ENCODE results near the gene AUH.
"Not testable (repeated sequence)": the region's sequence is repeated elsewhere in the genome, so short reads cannot be mapped to it uniquely, and the experiment has no call there.

The AUH gene, protein sequence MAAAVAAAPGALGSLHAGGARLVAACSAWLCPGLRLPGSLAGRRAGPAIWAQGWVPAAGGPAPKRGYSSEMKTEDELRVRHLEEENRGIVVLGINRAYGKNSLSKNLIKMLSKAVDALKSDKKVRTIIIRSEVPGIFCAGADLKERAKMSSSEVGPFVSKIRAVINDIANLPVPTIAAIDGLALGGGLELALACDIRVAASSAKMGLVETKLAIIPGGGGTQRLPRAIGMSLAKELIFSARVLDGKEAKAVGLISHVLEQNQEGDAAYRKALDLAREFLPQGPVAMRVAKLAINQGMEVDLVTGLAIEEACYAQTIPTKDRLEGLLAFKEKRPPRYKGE

DNA sequence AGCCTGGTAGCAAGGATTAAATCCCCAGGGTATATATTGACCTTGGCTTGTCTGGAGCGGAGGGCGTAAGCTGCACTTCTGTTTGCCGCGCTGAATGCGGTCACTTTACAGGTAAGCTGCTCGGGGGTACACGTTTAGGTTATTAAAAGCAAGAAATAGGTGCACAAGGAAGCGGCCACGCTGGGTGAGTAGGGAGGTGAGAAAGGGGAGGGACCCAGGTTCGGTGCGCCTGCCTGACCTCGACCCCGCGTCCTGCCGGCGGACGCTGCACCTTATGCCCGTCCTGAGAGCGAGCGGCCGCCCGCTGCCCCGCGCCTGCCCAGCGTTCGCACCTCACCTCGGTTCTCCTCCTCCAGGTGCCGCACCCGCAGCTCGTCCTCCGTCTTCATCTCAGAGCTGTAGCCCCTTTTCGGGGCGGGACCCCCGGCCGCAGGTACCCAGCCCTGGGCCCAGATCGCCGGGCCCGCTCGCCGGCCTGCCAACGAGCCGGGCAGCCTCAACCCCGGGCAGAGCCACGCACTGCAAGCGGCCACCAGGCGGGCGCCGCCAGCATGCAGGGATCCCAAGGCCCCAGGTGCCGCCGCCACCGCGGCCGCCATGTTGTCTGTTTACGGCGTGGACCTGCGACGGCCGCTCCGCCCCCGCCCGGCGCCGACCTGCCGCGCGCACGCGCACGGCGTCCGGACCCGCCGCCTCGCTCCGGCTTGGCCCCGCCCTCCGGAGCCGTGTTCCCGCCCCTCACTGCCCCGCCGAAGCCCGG lies at the start of gene AUH:
Gene AUH, minus strand, starts transcription at position 628 of the 760 bp plus-strand sequence. Its CDS starts 29 bp downstream, at position 599.
- intact Hi-C loops (cut with DNase I): loop anchor here (5.0 kb wide), 1 partner anchor 61 kb away; the partner anchor contains the start of gene NFIL3

DNA sequence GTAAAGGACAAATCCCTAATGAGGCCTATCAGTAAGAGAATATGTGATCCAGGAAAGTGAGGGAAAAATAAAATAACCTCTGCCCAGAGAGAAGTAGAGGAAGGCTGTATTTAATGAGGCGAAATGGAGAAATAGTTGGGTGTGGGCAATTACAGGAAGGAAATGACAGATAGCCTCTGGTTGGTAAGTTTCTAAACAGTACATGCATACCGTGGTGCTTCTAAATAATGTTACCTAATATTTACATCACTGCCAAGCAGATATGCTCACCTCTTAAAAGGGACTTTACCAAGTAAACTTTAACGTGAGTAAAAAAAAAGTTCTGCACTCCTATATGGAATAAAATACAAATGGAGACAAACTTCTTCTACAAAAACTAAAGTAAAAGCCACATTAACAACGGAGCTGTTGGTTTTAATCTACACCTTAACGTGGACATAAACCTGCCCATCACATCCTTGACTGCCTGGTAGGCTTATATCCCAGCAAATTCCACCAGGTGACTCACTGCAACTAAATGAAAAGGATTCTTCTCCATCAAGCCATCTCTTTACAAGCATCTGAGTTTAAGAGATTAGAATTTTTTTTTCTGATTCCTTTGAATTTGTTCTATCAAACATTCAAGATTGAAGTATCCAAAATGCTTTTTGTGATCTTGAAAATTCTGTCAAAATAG lies 49.5 kb upstream of the AUH start:
- peak in 1 of 42 donors; percentile 3 for DNase-seq
- intact Hi-C loops (cut with DNase I): no loop called here

More for the DNA sequence above, at the start of gene AUH:
- peak; percentile 59 to 95 (median 88) for DNase-seq

DNA sequence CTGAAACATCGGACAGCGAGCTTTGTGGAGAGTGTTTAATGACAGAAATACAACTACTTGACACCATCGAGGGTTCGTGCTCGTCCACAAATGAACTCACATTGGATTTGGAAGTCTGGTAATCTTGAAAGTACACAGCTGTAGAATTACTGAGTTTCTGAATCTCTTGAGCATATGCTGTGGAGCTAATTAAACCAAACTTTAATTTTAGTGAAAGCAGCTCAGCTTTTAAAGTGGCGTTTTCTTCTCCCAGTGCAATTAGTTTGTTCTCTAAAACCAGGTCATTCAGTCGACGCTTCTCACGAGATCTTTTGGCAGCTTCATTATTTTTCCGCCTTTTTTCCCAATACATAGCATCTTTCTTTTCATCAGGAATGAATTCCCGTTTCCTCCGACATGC lies 48.4 kb upstream of the AUH start:
- intact Hi-C loops (cut with DNase I): no loop called here
- DNase-seq: peak in 1 of 42 donors; percentile 21

DNA sequence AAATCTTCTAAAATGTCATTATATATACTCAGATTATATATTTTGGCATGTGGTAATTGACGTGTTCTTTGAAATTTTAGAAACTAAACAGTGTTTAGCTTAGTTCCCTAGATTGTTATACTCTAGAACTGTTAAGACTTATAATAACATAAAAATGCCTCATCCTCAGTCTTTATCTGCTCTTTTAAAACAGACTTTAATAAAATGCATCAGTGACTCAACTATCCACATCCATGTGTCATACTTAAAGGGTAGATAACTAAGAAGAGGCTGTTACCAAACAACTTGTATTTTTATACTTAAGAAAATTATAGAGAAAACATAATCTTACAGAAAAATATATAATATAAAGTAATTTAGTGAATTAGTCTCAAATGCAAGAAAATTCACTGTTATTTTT lies 46.8 kb upstream of the AUH start:
- DNase-seq: no peak
- intact Hi-C loops (cut with DNase I): no loop called here

DNA sequence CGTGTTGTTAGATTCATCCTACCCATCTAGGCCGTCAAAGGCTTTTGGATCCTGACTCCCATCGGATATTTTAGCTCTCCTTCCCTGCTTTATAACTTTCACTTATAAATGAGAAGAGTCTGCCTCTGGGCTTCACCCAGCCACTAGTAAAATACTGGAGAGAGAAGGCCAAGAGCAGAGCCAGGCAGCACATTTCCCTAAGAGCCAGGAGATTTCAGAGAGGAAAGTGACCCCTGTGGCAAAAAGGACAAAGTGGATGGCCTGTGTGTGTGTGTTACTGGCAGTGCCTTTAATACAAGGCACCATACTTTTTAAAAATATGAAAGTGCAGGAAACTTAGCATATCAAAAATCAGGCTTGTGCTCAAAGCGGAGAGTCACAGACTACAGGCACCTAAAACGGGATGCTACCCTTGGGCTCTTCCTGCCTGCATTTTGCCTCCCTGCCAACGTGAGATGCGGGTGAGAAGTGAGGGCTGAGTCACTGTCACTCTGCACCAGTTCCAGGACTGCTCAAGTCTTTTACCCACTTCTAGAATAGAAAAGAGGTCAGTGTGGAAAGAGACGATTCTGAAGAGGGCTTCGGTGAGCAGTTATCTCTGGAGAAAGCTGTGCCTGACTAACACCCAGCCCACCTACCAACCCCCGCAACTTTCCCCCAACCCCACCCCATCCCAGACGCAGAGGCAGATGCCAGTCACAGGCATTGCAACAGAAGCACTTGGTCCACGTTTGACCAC lies 46.0 kb upstream of the AUH start:
- intact Hi-C loops (cut with DNase I): no loop called here
- DNase-seq: peak in 1 of 42 donors; percentile 33

DNA sequence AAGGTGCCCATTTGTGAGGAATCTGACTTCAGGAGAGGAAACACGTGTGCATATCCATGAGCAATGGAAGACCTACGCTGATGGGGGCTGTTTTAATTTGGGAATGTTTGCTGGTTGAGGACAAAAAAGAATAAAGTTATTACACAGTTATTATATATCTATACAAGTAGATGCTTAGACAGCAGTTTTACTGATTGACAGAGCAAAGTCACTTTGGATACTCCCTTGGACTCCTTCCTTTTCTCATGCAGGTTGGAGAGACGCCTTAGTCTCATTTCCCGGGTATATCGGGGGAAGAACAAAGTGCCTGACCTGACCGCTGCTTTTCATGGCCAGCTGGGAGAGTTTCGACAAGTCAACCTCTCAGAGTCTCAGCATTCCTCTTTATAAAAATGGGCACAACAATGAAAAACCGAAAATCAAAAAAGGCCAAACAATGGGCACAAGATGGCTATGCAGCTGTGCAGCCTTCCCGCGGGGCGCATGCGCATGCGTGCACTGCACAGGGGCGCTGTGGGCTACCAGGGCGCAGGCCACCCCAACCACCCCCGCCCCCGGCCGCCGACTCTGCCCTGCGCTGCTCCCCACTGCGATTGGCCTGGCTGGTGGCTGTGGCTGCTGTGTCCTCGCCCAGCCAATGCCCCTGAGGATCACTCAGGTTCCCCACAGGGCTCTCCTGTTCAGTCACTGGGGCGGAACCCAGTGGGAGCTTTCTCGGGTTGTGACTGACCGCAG lies 43.8 kb upstream of the AUH start:
- DNase-seq: peak in 1 of 42 donors; percentile 29
- intact Hi-C loops (cut with DNase I): no loop called here

DNA sequence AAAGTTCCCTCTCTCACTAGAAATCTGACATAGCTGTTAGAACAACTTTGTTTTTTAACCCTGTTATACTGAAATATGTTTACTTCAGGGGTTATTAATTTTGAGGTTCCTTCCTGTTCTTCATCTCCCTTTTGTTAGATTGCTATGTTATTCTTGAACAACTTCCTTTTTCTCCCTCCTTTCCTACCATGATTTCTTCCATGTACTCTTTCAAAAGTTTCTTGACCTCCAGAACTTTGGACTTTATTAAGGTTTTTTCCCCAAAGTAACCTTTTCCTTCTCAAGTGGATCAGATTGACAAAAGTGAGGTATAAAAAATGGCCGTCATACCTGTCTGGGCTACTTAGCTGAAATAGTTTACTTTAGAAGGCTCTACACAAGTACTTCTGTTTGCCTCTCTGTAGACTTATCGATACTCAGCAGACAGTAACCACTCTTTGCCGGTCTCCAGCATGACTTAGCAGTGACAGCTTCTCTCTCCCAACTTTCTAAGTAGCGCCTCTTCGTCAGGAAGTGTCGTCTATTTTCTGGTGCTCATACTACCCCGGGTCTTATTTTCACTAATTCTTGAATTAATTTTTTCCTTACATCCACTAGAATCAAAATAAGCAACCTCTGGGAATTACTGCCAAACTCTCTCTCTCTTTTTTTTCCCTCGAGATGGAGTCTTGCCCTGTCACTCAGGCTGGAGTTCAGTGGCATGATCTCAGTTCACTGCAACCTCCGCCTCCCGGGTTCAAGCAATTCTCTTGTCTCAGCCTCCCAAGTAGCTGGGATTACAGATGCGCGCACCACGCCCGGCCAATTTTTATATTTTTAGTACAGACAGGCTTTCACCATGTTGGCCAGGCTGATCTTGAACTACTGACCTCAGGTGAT lies 42.2 kb upstream of the AUH start:
- DNase-seq: no peak
- intact Hi-C loops (cut with DNase I): no loop called here

DNA sequence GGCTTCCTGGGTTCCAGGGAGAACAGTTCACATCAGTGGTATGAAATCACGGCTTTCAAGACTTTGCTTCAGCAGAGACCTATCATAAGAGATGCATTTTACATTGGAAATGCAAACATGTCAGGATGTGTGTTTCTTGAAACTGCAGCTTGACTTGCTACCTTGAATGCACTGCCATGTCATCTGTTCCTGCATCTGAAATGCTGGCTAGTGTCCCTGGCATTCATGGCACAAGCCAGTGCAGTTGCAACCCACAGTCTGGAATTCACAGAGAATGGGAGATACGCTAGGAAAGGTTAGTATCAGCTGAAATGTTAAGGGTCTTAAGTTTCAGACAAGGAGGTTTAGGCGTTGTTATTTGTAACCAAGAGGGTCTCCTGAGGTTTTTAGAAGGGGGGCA lies 37.2 kb upstream of the AUH start:
- no peak for DNase-seq
- intact Hi-C loops (cut with DNase I): no loop called here

DNA sequence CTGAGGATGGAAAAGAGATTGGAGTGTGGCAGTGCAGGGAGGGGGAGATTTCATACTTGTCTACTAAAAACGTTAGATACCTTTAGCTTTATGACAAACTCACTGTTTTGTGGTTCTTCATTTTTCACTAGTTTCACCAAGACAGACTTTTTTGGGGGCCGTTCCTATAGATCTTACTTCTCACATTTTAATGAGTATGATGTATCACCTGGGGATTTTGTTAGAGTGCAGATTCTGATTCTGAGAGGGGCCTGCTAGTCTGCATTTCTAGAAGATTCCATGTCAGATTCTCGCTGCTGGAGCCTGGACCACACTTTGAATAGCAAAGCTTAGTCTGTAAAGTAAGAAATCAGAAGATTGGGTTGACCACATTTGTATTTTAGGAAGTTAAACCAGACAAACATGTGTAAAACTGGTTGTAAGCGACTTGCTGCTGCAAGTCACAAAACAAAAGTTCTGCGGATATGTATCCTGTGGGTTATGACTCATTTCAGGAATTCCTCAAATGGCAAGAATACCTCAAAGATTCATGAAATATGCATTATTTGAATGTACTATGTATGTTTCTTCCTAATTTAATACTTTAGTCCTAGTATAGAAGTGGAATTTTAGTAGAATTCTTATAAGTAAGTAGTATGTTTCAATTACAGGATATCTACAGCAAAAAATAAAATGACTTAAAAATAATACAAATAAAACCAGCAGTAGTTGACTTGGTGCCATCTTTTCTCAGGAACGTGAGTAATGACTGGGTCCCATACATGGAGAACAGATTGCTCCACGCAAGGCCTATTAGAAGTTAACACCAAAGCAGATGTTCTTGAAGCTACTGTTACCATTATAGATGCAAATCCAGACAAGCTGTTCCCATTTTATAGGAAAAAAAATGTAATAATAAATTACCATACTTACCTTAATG lies 34.1 kb upstream of the AUH start:
- no peak for DNase-seq

DNA sequence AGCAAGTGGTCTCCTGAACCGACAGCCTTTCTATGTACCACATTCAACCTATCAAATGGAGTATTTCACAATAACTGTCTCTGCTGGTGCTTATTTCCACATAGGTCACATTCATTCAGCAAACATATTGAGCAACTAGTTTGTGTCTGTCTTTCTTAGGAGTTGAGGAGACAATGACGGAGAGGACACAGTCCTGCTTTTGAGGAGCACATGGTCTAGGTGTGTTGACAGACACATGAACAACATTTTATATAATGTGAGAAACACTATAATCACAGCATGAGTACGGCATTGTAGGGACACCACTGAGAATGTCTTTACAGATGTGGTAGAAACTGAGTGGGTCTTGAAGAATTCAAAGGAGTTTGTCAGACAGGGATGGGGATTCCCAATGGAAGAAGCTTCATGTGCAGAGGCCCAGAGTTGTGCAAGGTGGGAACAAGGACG lies 33.4 kb upstream of the AUH start:
- DNase-seq: no peak
- intact Hi-C loops (cut with DNase I): no loop called here

More for the DNA sequence above, 34.1 kb upstream of the AUH start:
- intact Hi-C loops (cut with DNase I): no loop called here

DNA sequence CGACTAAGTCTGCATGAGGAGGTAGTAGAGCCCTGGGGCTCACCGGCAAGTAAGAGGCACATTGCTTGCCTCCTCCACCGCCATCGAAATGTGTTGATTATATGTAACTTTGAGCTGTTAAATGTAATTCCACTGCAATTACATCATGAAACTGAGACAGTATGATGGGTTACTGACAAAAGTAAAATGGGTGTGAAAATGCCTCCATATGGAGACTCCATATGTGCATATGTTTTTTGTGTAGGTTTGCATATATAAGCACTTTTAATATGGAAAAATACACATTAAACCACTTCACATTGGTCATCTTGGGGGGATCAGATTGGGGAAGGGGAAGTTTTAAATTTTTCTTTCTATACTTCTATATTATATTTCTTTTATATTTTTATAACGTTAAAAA lies 32.1 kb upstream of the AUH start:
- intact Hi-C loops (cut with DNase I): no loop called here
- DNase-seq: no peak

DNA sequence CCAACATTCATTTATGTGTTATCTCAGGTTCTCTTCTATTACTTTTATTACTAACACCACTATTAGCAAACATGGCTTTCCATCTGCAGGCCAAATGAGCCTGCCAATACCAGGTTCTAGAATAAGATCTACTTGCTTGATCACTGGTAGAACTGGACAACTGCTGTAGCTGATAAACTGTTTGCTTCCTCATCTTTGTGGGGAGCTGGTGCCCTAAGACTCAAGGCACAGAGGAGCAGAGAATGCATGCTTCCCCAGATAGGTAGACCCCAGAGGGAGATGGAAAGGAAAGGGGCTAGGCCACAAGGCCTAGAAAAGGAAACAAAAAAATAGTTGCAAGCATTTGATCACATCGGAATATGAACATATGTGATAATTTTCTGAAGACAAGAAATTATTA lies 30.7 kb upstream of the AUH start:
- intact Hi-C loops (cut with DNase I): no loop called here

DNA sequence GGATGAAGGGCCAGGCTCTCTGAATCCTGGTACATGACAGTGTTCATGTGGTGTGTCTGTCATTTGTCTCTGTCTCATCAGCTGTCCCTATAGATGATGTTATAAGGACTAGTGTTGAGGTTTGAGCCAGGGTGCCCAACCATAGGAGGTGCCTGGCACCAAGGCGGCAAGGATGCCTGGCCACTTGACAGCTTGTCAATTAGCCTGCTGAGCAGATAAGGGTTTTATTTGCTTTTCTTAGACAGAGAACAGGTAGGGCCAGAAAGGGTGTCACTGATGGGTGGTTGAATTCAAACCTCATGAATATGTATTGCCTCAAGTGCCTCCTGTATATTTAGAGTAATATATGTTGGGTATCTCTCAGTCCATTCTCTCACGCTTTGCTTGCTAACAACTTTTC lies 30.1 kb upstream of the AUH start:
- intact Hi-C loops (cut with DNase I): no loop called here
- no peak for DNase-seq

More for the DNA sequence above, 30.7 kb upstream of the AUH start:
- no peak for DNase-seq

DNA sequence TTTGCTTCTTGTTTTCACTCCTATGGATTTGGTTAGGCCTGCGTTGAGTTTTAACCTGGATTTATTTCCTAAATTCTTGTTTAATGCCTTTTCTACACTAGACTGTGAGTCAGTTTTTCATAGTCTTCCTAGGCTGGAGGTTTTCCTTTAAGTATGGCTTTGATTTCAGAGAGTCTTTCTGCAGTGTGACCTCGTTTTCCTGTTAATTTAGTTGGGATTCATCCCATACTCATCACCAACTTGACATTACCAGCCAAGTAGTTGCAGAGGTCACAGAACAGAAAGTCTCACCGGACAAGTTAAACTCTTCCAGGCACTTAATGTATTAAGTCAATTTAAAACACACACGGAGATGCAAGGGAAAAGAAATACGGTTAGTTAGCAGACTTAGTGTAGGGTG lies 29.7 kb upstream of the AUH start:
- DNase-seq: no peak
- intact Hi-C loops (cut with DNase I): no loop called here

DNA sequence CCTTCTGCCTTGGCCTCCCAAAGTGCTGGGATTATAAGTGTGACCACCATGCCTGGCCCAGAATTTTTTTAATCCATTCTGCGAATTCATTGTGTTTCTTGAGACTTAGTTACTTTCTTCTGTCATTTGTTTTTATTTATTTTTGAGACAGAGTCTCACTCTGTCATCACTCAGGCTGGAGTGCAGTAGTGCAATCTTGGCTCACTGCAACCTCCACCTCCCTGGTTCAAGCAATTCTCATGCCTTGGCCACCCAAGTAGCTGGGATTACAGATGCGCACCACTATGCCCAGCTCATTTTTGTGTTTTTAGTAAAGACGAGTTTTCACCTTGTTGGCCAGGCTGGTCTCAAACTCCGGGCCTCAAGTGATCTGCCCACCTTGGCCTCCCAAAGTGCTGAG lies 28.0 kb upstream of the AUH start:
- DNase-seq; intact Hi-C loops (cut with DNase I): not testable (repeated sequence)

DNA sequence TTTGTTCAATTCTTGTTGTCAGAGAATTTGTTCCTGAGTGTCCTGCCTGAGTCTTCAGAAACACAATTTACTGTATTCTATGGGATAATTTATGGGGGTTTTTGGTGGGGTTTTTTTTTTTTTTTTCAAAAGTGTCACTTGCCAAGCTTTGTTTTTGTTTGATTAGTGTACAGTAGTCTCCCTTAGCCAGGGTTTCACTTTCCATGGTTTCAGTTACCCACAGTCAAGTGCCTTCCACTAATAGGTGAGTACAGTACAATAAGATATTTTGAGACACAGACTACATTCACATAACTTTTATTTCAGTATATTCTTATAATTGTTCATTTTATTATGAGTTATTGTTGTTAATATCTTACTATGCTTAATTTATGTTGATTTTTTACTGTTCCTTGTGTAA lies 25.0 kb upstream of the AUH start:
- intact Hi-C loops (cut with DNase I): no loop called here
- DNase-seq: no peak

DNA sequence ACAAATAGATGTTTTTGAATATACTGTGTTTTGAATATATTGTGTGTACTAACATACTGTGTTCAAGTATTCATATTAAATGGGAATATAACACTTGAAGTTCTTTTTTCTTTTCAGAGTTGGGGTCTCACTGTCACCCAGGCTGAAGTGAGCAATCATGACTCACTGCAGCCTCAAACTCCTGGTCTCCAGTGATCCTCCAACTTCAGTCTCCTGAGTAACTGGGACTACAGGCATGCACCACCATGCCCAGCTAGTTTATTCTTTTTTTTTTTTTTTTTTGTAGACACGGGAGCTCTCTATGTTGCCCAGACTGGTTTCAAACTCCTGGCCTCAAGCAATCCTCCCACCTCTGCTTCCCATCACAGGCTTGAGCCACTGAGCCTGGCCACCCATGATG lies 23.2 kb upstream of the AUH start:
- intact Hi-C loops (cut with DNase I): no loop called here
- no peak for DNase-seq

Measured in head of caudate nucleus (tissue), 42 donors.